HT-29 (cell line): ENCODE results near the gene MYNN. TPM values are rescaled to one million over a fixed set of nuclear protein-coding genes. Genes with fewer than 3 reads are reported as not detected.

Experiments
- DNase-seq: peaks from one replicate; pipeline ENCODE4 v3.0.0-alpha.2; 2015; ENCODE audit warnings: low spot score
- total RNA-seq: library from RNA; depleted of rRNA; stranded (reverse); fragments of >200 nt; shearing (Covaris generic); gene quantifications from 2 replicates; pipeline ENCODE4 v1.2.3, GENCODE V29; 2014

The MYNN gene
- total RNA-seq, 1 experiment from 2014 or later, result 7.9 TPM

- no peak for DNase-seq
These were observed 4.6 kb downstream of the MYNN start for GRCh38 chr3:169777822-169778221.

- DNase-seq, result no peak
These were observed 7.5 kb downstream of the MYNN start for GRCh38 chr3:169780742-169781141.

GRCh38 chr3:169781209-169781855, 8.1 kb downstream of the MYNN start:
- no peak for DNase-seq

GRCh38 chr3:169787120-169787519, 13.9 kb downstream of the MYNN start:
- DNase-seq, result no peak

- DNase-seq, result no peak
These were observed 14.6 kb downstream of the MYNN start for GRCh38 chr3:169787791-169788190.

GRCh38 chr3:169790219-169790618, 17.0 kb downstream of the MYNN start:
- no peak for DNase-seq

GRCh38 chr3:169790687-169791429, 17.7 kb downstream of the MYNN start:
- DNase-seq, result no peak

GRCh38 chr3:169792359-169792758, 19.2 kb downstream of the MYNN start:
- DNase-seq, result no peak

GRCh38 chr3:169804681-169805080, 31.5 kb downstream of the MYNN start:
- DNase-seq, result no peak

GRCh38 chr3:169809230-169809795, 36.1 kb downstream of the MYNN start:
- no peak for DNase-seq

- peak; percentile 43 for DNase-seq
These were observed 38.6 kb downstream of the MYNN start for GRCh38 chr3:169811631-169812331.

GRCh38 chr3:169812332-169813235, 39.4 kb downstream of the MYNN start, which contains the start of the genes LRRC34 and LRRIQ4:
TSS of gene LRRC34 (minus strand) at chr3:169812904. CDS start at chr3:169812548, 356 bp downstream.
TSS of gene LRRIQ4 (plus strand) at chr3:169812870. CDS start at chr3:169821922, 9,052 bp downstream.
- DNase-seq, result peak; percentile 90

GRCh38 chr3:169813278-169813677, 40.1 kb downstream of the MYNN start:
- no peak for DNase-seq

GRCh38 chr3:169813757-169814517, 40.7 kb downstream of the MYNN start:
- DNase-seq, result peak; percentile 80

- no peak for DNase-seq
These were observed 42.5 kb downstream of the MYNN start for GRCh38 chr3:169815590-169816150.

GRCh38 chr3:169818316-169818715, 45.1 kb downstream of the MYNN start:
- no peak for DNase-seq

GRCh38 chr3:169822091-169822490, 48.9 kb downstream of the MYNN start:
- DNase-seq, result peak; percentile 53

- peak; percentile 66 for DNase-seq
These were observed 49.3 kb downstream of the MYNN start for GRCh38 chr3:169822540-169822939.

GRCh38 chr3:169822983-169823382, 49.8 kb downstream of the MYNN start:
- no peak for DNase-seq

- DNase-seq, result no peak
These were observed 52.1 kb downstream of the MYNN start for GRCh38 chr3:169825316-169825715.
